HG03442 (cell line): ENCODE measurements around the gene PRKN.

Experiments used
- ATAC-seq: cut with Tn5 transposase; IDR thresholded peaks from one replicate; pipeline ENCODE4 v1.9.1; 2021; ENCODE audit warnings: mild to moderate bottlenecking, moderate library complexity; ENCODE audit not compliant: unreplicated experiment

PRKN gene

GRCh38 chr6:162151021-162151665 is 576.4 kb downstream of the PRKN start:
- no peak for ATAC-seq

DNA sequence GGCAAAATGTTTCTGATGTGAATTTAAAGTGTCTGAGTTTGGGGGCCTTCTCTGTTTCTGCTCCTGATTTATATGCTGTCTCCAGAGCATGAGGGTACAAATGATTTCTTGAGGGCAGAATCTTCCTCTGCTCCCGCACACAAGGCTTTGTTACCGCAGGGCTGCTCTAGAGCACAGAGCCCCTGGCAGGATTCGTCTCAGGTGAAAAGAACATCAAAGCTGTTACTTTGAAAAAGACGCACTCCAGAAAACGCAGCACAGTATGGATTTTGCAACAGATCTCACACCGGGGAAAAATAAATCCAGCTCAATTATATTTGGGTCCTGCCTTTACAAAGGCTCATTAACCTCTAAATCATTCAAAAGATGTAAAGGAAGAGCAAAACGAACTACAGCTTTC is 577.3 kb downstream of the PRKN start:
- ATAC-seq: no peak

- no peak for ATAC-seq
Measured at GRCh38 chr6:162149786-162150185, 577.8 kb downstream of the PRKN start.

DNA sequence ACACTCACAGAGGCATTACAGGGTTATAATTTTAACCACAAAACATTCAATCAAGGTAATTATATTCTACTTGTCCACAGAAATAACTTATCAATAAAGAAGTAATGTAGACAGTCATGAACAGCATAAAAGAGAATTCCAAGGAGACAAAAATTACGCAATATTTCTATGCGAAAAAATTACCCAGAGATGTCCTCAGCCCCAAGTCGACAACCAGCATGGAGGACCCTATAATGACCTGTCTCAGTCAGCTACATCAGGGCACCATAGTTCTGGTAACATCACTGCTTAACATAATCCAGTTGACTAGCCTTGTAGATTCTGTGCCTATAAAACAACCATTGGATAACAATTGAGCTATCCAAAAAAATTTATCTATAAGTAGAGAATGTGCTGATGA is 579.8 kb downstream of the PRKN start:
- ATAC-seq: no peak

GRCh38 chr6:162147281-162147680 is 580.3 kb downstream of the PRKN start:
- ATAC-seq: no peak

- no peak for ATAC-seq
Measured at GRCh38 chr6:162140251-162140852, 587.2 kb downstream of the PRKN start.

DNA sequence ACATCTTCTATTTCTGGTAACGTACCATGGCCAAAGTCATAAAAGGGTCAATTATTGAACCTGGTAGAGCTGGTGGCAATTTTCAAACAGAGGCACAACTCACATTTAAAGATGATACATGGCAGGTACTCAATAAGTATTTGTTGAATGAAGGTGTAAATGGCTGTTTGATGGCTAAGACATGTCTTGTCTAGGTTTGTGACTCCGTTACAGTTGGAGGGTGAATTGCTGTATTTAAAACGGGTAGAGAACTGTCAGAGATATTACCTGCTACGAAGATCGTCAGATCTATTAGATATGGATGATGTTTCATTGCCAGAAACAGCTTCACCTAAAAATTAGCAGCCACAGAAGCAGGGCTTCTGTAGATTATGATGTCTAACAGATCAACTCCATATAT is 601.9 kb downstream of the PRKN start:
- no peak for ATAC-seq

DNA sequence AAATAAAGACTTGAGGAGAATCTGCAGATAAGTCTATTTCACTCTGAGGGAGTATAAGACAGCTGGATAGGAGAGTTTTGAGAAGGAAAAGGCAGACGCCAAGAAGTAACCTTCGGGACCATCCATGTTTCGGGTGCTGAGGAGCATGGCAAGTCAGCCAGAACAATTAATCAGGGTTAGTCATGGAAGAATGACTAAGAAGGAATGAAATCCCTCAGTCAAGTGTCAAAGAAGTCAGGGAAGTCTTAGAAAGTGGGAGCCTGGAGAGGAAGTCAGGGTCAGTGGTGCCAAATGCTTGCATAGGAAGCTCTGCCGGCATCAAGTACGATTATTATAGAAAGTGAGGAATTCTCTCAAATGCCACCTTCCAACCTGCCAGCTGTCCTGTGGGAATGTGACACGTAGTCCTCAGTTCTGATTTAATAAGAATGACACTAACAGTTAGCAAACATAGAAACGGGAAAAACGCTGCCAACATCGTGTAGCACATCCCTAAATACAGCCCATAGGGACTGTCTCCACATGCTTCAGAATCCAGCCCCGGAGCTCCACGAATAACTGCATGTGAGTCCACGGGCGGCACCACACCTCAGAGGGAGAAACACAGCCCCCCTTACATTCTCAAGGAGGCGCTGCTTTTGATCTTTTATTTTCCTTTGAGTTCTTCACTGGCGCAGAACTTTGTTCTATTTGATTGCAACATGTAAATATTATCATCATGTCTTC is 602.7 kb downstream of the PRKN start:
- ATAC-seq: no peak

DNA sequence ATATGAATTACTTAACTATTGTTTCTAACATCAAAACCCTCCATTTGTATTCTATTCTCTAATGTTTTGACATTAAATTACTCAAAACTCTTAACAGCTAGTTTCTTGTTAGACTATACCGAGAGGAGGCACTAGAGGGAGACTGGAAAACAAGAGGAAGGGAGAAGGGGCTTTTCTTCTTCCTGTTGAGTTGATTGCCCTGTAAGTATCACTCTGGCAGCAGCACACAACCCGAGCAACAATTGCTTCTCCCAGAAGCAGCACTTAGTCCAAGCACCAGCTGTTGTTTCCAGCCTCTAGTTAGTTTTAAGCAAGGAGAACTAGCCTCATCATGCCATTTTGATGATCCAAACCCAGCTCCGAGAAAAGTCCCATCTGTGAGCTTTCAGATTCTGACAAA is 603.8 kb downstream of the PRKN start:
- ATAC-seq: no peak

DNA sequence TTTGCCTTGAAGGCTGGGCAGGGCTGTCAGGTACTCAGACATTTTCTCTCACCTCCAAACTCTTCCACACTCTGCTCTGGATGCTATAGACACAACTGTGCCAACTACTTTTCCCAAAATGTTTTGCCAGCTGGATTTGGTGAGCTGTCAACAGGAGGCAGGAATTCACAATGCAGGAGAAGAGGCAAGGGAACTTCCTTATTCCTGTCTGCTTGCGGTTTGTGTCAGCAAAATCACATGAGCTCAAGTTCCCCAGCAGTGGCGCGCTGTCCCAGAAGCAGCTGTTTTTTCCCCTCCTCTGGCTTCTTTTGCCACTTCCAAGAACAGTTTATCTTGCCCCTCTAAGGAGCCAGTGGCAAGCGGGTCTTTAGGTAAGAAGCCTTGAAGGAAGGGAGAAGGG is 608.2 kb downstream of the PRKN start:
- ATAC-seq: no peak

DNA sequence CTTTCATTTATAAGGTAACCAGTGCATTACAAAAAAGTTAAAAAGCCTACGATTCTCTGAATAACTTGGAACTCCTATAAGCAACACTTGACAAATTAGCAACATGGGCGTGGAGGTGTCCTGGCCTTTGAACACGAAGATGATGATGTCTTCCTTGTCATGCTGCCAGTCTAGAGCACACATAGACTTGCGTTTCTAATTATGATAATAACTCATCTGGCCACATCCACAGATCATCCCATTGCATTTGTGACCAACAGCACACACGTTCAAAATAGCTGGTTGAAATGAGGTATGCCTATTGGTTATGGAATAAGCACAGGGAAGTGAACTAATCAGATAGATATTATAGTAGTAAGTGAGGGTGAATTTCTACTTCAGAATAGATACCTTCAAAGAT is 608.9 kb downstream of the PRKN start:
- ATAC-seq: no peak

DNA sequence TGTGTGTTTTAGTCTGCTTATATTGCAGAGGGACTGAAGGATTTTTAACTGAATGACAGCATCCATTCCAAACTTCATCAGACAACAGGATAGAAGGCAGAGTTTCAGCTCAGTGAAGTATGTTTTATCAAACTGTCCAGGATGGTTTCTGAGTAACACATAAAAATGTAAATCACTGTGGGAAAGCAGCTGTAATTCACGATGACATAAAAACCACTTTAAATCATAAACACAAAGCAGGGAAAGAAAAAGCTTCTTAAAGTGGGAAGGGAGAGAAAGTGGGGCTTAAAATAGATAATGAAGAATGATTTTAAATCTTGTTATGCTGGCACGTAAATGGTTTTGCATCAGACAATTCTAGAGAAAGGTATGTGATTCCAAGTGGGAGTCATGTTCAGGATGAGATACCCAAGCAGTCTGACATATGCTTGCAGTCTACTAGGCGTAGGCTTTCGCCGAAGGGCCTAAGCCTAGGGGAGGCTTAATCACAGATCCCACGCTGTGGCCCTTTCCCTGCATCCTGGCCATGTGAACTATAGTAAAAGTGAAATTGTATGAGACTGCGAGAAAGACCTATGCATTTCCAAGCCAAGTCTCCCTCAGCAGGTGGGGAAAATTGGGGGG is 610.6 kb downstream of the PRKN start:
- no peak for ATAC-seq

- ATAC-seq: no peak
Measured at GRCh38 chr6:162109480-162110050, 618.0 kb downstream of the PRKN start.

DNA sequence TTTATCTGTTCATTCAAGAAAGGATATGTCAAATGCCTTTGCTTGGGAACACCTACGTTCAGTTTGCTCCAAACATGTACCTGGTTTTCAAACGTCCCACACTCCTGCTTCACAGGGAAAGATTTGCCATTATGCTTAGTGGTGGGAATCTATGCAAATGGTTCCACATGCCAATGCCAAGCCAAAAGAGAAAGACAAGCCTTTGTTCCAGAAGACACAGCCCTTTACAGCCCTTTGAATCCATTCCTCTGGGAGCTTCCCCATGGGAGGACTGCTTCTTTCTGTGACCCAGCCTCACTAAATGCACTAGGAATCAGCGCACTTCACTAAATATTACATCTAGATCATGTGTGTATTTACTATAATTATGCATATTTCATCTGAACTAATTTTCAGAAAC is 619.5 kb downstream of the PRKN start:
- ATAC-seq: no peak

- ATAC-seq: no peak
Measured at GRCh38 chr6:162100096-162100495, 627.5 kb downstream of the PRKN start.

DNA sequence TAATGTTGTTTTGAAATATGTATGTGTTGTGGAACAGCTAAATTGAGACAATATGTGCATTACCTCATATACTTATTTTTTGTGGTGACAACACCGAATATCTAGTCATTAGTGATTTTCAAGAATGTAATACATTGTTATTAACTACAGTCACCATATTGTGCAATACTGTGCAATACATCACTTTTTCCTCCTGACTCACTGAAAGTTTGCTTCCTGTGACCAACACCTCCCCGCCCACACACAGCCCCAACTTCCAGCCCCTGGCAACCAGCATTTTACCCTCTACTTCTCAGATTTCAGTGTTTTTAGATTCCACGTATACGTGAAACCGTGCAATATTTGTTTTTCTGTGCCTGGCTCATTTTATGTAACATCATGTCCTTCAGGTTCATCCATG is 627.9 kb downstream of the PRKN start:
- no peak for ATAC-seq

GRCh38 chr6:162092816-162093502 is 634.6 kb downstream of the PRKN start:
- no peak for ATAC-seq

DNA sequence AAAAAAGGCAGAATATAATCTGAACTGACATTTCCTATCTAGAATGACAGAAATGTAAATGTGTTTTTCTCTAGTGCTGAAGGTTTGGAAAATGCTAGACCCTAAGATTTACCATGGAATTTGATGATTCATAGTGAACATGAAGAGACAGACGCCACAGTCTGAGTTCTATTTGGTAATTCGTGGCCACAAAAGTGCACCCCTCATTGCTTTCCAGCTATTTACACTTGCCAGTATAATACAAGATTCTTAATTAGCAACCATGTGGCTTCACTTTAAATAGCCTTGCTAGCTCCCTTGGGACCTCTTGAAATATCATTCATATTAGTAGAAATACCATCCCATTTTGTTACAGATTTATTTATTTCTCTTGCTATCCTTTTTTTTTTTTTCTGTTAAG is 636.8 kb downstream of the PRKN start:
- ATAC-seq: no peak

GRCh38 chr6:162088091-162088490 is 639.5 kb downstream of the PRKN start:
- no peak for ATAC-seq

- ATAC-seq: no peak
Measured at GRCh38 chr6:162085561-162085960, 642.0 kb downstream of the PRKN start.

- no peak for ATAC-seq
Measured at GRCh38 chr6:162082520-162082919, 645.0 kb downstream of the PRKN start.
